LNCAP (cell line): ENCODE data around the gene CRIM1.

ENCODE experiments used
- TF ChIP-seq, protein P1 (sequence below): fragments of 450-650 bp; IDR thresholded peaks from 2 replicates; pipeline ENCODE4 v1.5.1; 2017; ENCODE audit warnings: mild to moderate bottlenecking

Gene CRIM1

DNA sequence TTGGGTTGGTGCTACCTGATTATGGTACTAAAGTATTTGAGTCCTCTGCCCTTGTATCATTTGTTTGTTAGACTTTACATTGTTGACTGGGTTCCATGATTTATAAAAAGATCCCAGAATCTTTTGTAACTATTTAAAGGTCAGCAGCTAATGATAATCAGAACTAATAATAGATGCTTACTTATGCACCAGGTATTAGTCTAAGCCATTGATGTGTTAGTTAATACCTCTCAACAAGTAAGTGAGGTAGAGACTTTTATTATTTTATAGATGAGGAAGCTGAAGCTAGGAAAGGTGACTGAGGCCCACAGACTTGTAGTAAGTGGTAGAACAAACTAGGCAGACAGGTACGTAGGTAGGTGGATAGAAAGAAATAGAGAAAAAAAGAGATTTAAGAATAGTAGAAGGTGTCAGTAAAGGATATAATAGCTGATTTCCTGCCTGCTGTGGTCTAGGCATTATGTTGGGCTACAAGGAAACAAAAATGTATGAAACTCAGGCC lies 68.1 kb downstream of the CRIM1 start:
- TF ChIP-seq, protein P1, sequence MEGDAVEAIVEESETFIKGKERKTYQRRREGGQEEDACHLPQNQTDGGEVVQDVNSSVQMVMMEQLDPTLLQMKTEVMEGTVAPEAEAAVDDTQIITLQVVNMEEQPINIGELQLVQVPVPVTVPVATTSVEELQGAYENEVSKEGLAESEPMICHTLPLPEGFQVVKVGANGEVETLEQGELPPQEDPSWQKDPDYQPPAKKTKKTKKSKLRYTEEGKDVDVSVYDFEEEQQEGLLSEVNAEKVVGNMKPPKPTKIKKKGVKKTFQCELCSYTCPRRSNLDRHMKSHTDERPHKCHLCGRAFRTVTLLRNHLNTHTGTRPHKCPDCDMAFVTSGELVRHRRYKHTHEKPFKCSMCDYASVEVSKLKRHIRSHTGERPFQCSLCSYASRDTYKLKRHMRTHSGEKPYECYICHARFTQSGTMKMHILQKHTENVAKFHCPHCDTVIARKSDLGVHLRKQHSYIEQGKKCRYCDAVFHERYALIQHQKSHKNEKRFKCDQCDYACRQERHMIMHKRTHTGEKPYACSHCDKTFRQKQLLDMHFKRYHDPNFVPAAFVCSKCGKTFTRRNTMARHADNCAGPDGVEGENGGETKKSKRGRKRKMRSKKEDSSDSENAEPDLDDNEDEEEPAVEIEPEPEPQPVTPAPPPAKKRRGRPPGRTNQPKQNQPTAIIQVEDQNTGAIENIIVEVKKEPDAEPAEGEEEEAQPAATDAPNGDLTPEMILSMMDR, result no peak

DNA sequence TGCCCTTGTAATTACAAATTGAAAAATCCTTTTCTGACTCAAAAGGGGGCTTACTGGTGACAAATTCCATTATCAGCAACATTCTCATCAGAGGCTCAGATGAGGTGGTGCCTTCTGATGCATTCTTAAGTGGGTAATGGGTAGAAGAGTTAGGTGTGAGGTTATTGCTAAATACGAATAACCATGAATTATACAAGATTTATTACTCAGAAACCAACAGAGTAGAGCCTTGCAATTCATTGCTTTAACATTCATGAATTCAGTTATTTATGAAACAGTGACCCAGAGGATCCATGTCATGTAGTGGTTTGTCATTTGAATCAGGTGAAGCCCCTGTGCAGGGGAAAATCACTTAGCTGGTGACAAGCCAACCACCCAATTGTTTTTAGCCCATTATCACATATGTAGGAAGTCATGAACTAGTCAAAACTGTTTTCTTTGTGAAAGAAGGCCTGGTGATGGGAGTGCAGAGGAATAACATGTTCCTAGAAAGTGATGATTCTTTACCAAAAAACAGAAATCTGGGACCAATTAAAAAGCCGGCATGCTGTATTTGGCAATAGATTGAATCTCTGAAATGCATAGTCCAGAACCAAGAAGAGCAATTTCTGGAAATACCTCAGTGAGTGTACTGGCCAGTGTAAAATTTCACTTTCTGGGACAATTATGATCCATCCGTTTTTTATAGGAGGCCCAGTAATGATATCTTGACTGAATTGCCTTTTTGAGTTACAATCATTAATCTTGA lies 70.2 kb downstream of the CRIM1 start:
- TF ChIP-seq, protein P1, result no peak

DNA sequence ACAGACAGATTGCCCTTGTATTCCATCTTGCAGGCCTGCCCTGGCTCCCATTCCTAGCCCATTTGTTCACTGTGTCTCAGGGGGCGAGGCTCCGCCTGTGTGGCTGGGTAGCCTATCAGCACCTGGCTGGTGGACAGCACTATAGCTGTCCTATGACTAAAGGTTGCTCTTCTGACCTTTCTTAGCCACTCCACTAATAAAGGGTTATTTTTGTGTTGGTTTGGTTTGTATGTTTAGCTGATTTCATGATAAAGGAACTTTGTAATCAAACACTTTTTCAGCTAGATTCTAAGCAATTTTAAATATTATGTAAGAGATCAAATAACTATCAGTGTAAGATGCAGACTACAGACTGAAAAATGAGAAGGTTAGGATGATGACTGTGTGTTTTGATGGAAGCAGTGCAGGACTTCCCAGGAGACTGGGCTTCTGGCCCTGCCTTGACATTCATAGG lies 72.2 kb downstream of the CRIM1 start:
- TF ChIP-seq, protein P1, result no peak

DNA sequence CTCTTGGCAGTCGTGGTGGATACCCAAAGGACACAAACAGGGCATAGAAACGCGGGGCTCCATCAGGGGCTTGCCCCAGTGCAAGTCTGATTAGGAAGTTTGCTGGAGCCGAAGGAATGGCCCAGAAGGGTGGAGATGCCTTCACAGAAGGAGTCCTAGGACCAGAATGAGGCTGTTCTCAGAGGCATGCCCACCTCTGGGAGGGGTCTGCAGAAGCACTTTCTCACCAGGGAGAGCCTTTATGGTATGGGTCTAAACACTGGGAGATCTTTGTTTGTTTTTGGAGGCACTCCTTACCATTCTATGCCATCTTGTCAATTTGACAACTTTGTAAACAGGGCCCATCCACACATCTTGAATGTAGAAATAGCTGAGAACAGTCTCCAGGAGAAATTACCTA lies 75.0 kb downstream of the CRIM1 start:
- TF ChIP-seq, protein P1, result no peak

DNA sequence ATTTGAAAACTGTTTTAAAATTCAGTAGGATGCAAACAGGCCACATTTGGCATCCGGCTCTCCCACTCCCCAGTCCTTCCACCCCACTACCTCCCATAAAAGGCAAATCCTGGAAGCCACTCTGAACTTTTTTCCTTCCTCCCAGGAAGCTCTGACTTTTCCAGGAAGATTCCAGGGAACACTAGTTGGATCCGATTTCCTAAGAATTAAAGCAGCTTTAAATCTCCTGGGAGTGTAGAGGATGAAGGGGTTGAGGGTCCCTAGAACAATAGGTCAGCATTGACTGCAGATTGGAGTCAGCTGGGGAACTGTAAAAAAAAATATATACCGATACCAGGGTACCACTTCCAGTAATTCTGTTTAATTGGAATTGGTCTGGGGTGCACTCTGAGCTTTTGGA lies 76.9 kb downstream of the CRIM1 start:
- TF ChIP-seq, protein P1, result no peak

DNA sequence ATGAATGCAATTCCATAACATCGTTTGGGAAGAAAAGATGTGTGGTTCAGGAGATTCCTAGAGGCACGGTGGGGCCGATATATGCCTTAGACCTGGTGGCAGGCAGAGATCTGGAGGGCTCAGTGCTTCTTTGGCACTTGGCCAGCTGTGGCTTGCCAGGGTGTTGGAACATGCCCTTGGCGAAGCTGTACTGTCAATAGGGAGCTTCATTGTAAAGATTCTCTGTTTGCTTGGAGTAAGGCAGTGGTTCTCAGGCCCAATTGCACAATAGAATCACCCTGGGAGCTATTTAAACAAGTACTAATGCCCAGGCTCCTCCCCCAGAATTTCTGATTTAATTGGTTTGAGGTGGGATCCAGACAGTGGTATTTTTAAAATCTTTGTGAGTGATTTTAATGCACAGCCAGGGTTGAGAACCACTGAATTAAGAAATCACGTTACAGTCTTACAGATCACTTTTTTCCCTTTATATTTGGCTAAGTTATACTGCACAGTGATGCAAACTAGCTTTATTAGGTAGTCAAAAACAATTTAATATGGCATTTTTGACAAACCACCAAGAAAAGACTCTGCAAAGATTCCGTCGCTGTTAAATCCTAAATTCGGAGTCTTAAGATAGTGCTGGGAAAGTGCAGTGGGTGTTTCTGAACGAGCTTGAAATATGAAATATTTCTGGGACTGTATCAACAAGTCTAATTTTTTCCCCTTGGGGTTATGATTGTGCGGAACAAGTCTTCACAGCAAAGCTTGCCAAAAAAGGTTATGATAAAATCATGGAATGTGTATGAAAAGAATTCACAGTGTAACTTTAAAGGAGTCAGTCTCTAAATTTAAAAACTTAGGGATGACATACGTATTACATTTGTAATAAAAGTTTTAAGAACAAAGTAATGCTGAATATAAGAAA lies 78.0 kb downstream of the CRIM1 start:
- TF ChIP-seq, protein P1, result no peak

DNA sequence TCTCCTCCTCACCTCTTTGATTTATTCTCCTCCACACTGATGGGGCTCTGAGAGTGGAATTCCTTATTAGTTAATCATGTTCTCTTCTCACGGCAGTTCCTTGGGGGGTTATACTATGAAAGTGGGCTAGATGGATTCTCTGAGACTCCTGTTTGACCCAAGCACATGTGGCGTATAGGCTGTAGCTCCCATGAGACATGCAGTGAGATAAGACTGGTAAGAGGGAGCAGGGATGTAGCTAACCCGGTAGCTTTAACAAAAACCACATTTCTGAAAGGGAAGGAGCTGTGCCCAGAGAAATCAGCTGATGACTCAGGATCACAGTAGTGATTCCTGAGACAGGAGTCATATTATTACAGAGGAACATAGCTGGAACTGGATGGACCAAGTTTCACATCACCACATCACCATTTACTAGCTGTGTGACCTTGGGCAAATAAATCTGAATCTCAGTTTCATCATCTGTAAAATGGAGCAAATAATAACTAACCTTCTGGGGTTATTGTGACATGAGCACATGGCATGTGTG lies 82.9 kb downstream of the CRIM1 start:
- TF ChIP-seq, protein P1, result no peak
